Endothelial cell of umbilical vein (primary cell): Measurements from ENCODE around the gene SLC37A1. TPM values are rescaled to one million over a fixed set of nuclear protein-coding genes. Genes with fewer than 3 reads are reported as not detected.

Source experiments
- BruUV-seq: library from RNA; stranded (reverse); fragments of 400-500 nt; replicated peaks from 2 replicates; lab custom pipeline; 2021; lab: Mats Ljungman, UMichigan
- CTCF ChIA-PET: fragments of 300-600, 350-600 bp; sonication (Branson Sonifier 250); formaldehyde crosslinking; loops from one replicate; lab custom pipeline; 2021; ENCODE audit warnings: antibody characterized with exemption, inconsistent platforms; lab: Charles Lee
- POLR2A ChIA-PET: fragments of 300-600, 350-600 bp; sonication (Branson Sonifier 250); formaldehyde crosslinking; loops from one replicate; lab custom pipeline; 2021; ENCODE audit warnings: antibody characterized with exemption, inconsistent platforms; lab: Charles Lee
- DNase-seq: peaks from one replicate; pipeline ENCODE4 v3.0.0-alpha.2; 2011; ENCODE audit warnings: low read depth, low spot score
- FAIRE-seq: peaks from 2 replicates; lab custom pipeline; 2011; peaks lifted over from hg19 to GRCh38; lab: Jason Lieb, UNC
- H2AFZ ChIP-seq: 2 replicates; pipeline ENCODE4 v1.6.0; 2012; ENCODE audit warnings: low read depth, low read length, control low read depth, inconsistent platforms
- H3K27ac ChIP-seq: 2 replicates; pipeline ENCODE4 v1.5.1; 2011; ENCODE audit warnings: low read depth, mild to moderate bottlenecking, control low read depth, low read length, moderate library complexity; ENCODE audit not compliant: insufficient read depth
- H3K27me3 ChIP-seq, 2 experiments: 2 replicates each; pipeline versions ENCODE4 v1.6.0 to v1.6.1; 2011; ENCODE audit warnings: low read length in 2 of 2, mixed read lengths in 1 of 2; ENCODE audit not compliant: control insufficient read depth in 2 of 2, insufficient read depth in 2 of 2
- H3K36me3 ChIP-seq, 2 experiments: 2 replicates in 1 of 2; 3 replicates in 1 of 2; pipeline ENCODE4 v1.5.1; 2011; ENCODE audit warnings: low read length in 2 of 2, mild to moderate bottlenecking in 1 of 2, moderate library complexity in 1 of 2; ENCODE audit not compliant: control insufficient read depth in 2 of 2, insufficient read depth in 2 of 2; ENCODE audit errors: extremely low read depth in 1 of 2
- H3K4me1 ChIP-seq: 3 replicates; pipeline ENCODE4 v1.5.1; 2011; ENCODE audit warnings: mild to moderate bottlenecking, low read length; ENCODE audit not compliant: control insufficient read depth, insufficient read depth; ENCODE audit errors: extremely low read depth
- H3K4me2 ChIP-seq: 2 replicates; pipeline ENCODE4 v1.6.1; 2011; ENCODE audit warnings: low read length, control low read depth, mixed read lengths; ENCODE audit not compliant: insufficient read depth
- H3K4me3 ChIP-seq, 3 experiments: fragments of 200-600 bp in 1 of 3; sonication (generic), shearing (Covaris generic) in 1 of 3; replicated peaks in 1 of 3; 2 replicates each; pipeline ENCODE4 v1.5.1; 2011 to 2016; ENCODE audit warnings: control low read depth in 3 of 3, low read length in 3 of 3, mild to moderate bottlenecking in 2 of 3, inconsistent platforms in 1 of 3, low read depth in 1 of 3, moderate library complexity in 1 of 3; ENCODE audit not compliant: insufficient read depth in 1 of 3
- H3K79me2 ChIP-seq: 2 replicates; pipeline ENCODE4 v1.6.0; 2012; ENCODE audit warnings: low read length, inconsistent platforms; ENCODE audit not compliant: control insufficient read depth, insufficient read depth
- H3K9ac ChIP-seq: replicated peaks from 2 replicates; pipeline ENCODE3; 2011; ENCODE audit warnings: low read length, control low read depth; ENCODE audit not compliant: insufficient read depth; ENCODE audit errors: extremely low read depth
- H3K9me1 ChIP-seq: replicated peaks from 3 replicates; pipeline ENCODE4 v1.6.0; 2011; ENCODE audit warnings: mild to moderate bottlenecking, low read length; ENCODE audit not compliant: control insufficient read depth, insufficient read depth; ENCODE audit errors: extremely low read depth
- H3K9me3 ChIP-seq: replicated peaks from 2 replicates; pipeline ENCODE4 v1.5.1; 2012; ENCODE audit warnings: low read length, inconsistent platforms; ENCODE audit not compliant: control insufficient read depth, insufficient read depth
- H4K20me1 ChIP-seq: replicated peaks from 2 replicates; pipeline ENCODE3; 2011; ENCODE audit warnings: mild to moderate bottlenecking, low read length; ENCODE audit not compliant: control insufficient read depth, insufficient read depth; ENCODE audit errors: extremely low read depth
- EZH2 ChIP-seq: IDR thresholded peaks from 2 replicates; pipeline ENCODE4 v1.6.1; 2012; ENCODE audit warnings: borderline replicate concordance, low read depth, mild to moderate bottlenecking, moderate library complexity, low read length, inconsistent platforms; ENCODE audit not compliant: severe bottlenecking
- FOS ChIP-seq: IDR thresholded peaks from 2 replicates; pipeline ENCODE4 v1.6.1; 2011; ENCODE audit warnings: mild to moderate bottlenecking, low read length, moderate library complexity, borderline replicate concordance; ENCODE audit not compliant: insufficient read depth
- GATA2 ChIP-seq: IDR thresholded peaks from 2 replicates; pipeline ENCODE4 v1.7.0; 2011; ENCODE audit warnings: low read depth, mild to moderate bottlenecking, moderate library complexity, mixed read lengths, low read length; ENCODE audit not compliant: insufficient read length, insufficient read depth
- JUN ChIP-seq: IDR thresholded peaks from 2 replicates; pipeline ENCODE4 v1.6.1; 2011; ENCODE audit warnings: borderline replicate concordance, low read depth; ENCODE audit not compliant: insufficient read length, insufficient read depth
- MYC ChIP-seq: IDR thresholded peaks from one replicate; pipeline ENCODE4 v1.6.1; 2011; ENCODE audit warnings: mild to moderate bottlenecking, low read depth, low read length
- POLR2A ChIP-seq: IDR thresholded peaks from 2 replicates; pipeline ENCODE4 v1.6.1; 2012; ENCODE audit warnings: low read depth, mild to moderate bottlenecking, control low read depth, low read length
- POLR2AphosphoS5 ChIP-seq: IDR thresholded peaks from 2 replicates; pipeline ENCODE4 v1.6.1; 2012; ENCODE audit warnings: low read depth, mild to moderate bottlenecking, control low read depth, low read length, moderate library complexity; ENCODE audit not compliant: insufficient read depth
- dilution Hi-C: fragments of 300-500 bp; cut with MboI; formaldehyde crosslinking; loops from one replicate; pipeline ENCODE4 v1.15.0; 2019; ENCODE audit warnings: low sequenced_read_pairs; ENCODE audit not compliant: extremely low pct_ligation_motif_present
- intact Hi-C: fragments of 100-400 bp; cut with micrococcal nuclease; formaldehyde crosslinking; loops from one replicate; pipeline ENCODE4 v1.10.0; 2022
- polyA plus RNA-seq, 4 experiments: library from polyadenylated mRNA; depleted of rRNA in 3 of 4; stranded (reverse) in 3 of 4; unstranded in 1 of 4; fragments of >200 nt; gene quantifications; 2 replicates each; pipeline versions ENCODE4 v1.2.1 to v1.2.3, GENCODE V29; 2011 to 2012; ENCODE audit warnings: missing spikeins in 1 of 4
- total RNA-seq: library from RNA; stranded (reverse); gene quantifications from 2 replicates; pipeline ENCODE4 v1.2.3, GENCODE V29; 2021
- TF ChIP-seq, protein P1 (sequence below), 2 donors: IDR thresholded peaks; 1 replicate in 1 of 2; 2 replicates in 1 of 2; pipeline ENCODE4 v1.5.1; 2011; ENCODE audit warnings: low read length in 2 of 2, mild to moderate bottlenecking in 2 of 2, moderate library complexity in 2 of 2, control low read depth in 1 of 2, inconsistent platforms in 1 of 2, low read depth in 1 of 2; ENCODE audit not compliant: insufficient read depth in 1 of 2; ENCODE audit errors: extremely low read depth in 1 of 2
- TF ChIP-seq, protein P2 (sequence below): IDR thresholded peaks from 2 replicates; pipeline ENCODE4 v1.6.1; 2011; ENCODE audit not compliant: insufficient read depth, insufficient read length

SLC37A1 gene
- total and polyA plus RNA-seq, 2 donors (not counting 3 experiments of a cell fraction or from before 2014, with no cell fraction given) = 4.7 to 7.6 TPM

DNA sequence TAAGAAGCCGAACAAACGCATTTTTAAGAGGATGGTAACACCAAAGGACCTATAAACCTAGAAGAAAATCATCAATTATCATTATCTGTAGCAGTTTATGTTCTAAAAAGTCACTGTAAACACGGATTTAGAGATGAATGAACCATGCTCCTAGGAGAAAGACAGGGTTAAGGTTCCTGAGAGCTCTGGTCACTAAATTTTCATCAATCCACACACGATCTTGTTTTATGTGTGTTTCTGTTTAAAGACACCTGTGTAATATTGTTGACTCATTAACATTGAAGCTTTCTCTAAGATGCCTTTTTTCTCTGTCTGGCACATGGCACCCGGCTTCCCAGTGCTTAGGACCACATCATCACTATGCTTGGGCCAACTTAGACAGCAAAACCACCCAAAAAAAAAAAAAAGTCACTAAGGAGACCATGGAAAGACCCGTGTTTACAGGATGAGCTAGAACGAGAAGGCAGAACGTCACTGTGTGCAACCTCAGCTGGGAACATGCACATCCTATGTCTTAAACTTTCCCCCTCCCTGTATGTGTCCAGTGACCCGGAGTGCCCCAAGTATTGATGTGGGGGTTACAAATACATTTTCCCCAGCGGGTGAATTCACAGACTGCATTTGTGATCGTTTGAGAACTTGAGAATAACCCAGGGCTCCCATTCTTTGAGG lies 84.0 kb downstream of the SLC37A1 start:
- CTCF ChIA-PET = no interaction called here
- dilution Hi-C loops = no loop called here
- POLR2A ChIA-PET = no interaction called here
- no peak overlapping the region for H2AFZ ChIP-seq
- no peaks in the 10 kb centered on the region for H3K9me1 ChIP-seq
- TF ChIP-seq EZH2 (no peak), POLR2AphosphoS5 (no peak), MYC (no peak), POLR2A (no peak), JUN (no peak), FOS (no peak), GATA2 (no peak)
- TF ChIP-seq, protein P1, sequence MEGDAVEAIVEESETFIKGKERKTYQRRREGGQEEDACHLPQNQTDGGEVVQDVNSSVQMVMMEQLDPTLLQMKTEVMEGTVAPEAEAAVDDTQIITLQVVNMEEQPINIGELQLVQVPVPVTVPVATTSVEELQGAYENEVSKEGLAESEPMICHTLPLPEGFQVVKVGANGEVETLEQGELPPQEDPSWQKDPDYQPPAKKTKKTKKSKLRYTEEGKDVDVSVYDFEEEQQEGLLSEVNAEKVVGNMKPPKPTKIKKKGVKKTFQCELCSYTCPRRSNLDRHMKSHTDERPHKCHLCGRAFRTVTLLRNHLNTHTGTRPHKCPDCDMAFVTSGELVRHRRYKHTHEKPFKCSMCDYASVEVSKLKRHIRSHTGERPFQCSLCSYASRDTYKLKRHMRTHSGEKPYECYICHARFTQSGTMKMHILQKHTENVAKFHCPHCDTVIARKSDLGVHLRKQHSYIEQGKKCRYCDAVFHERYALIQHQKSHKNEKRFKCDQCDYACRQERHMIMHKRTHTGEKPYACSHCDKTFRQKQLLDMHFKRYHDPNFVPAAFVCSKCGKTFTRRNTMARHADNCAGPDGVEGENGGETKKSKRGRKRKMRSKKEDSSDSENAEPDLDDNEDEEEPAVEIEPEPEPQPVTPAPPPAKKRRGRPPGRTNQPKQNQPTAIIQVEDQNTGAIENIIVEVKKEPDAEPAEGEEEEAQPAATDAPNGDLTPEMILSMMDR (IDR thresholded peaks at IDR 0.05; ENCODE audit: extremely low read depth in 1 of 2, insufficient read depth in 1 of 2, low read depth in 1 of 2, low read length in 2 of 2) = no peak
- TF ChIP-seq, protein P2, sequence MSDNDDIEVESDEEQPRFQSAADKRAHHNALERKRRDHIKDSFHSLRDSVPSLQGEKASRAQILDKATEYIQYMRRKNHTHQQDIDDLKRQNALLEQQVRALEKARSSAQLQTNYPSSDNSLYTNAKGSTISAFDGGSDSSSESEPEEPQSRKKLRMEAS = no peak
- H3K4me2 ChIP-seq = no peak overlapping the region
- H3K4me1 ChIP-seq = no peaks in the 10 kb centered on the region
- DNase-seq (no peak), FAIRE-seq (no peak)
- H3K36me3 ChIP-seq = no peaks in the 10 kb centered on the region
- H3K9ac ChIP-seq = no peak overlapping the region
- no peaks in the 10 kb centered on the region for H3K79me2 ChIP-seq
- no TSS peak for BruUV-seq
- no peaks in the 10 kb centered on the region for H3K9me3 ChIP-seq
- no peak overlapping the region for H3K27ac ChIP-seq
- peaks cover 0 to 3% of the 10 kb centered on the region in 2 experiments for H3K27me3 ChIP-seq
- H3K4me3 ChIP-seq = no peak overlapping the region
- H4K20me1 ChIP-seq = no peaks in the 10 kb centered on the region
- intact Hi-C loops = no loop called here
